H9 (cell line): ENCODE results near the gene MAP2K2. TPM values are rescaled to one million over a fixed set of nuclear protein-coding genes. Genes with fewer than 3 reads are reported as not detected.

Experiments
- DNase-seq: peaks from one replicate; pipeline ENCODE4 v3.0.0-alpha.2; 2017
- H2AFZ ChIP-seq: one replicate; pipeline ENCODE4 v1.6.1; 2013; ENCODE audit warnings: mild to moderate bottlenecking, low read length, control low read depth, moderate library complexity
- H2AK5ac ChIP-seq: 2 replicates; pipeline ENCODE4 v1.6.1; 2013; ENCODE audit warnings: low read length, control low read depth, mixed read lengths; ENCODE audit not compliant: insufficient read length
- H2BK120ac ChIP-seq: one replicate; pipeline ENCODE4 v1.6.1; 2013; ENCODE audit warnings: low read depth, mild to moderate bottlenecking, low read length, control low read depth, inconsistent platforms; ENCODE audit not compliant: poor library complexity, severe bottlenecking
- H2BK12ac ChIP-seq: 2 replicates; pipeline ENCODE4 v1.6.1; 2013; ENCODE audit warnings: low read length, control low read depth, mixed read lengths, low read depth; ENCODE audit not compliant: insufficient read length
- H2BK15ac ChIP-seq: 2 replicates; pipeline ENCODE4 v1.6.1; 2013; ENCODE audit warnings: low read depth, low read length, control low read depth
- H2BK20ac ChIP-seq: one replicate; pipeline ENCODE4 v1.6.1; 2013; ENCODE audit warnings: low read depth, mild to moderate bottlenecking, low read length, control low read depth, inconsistent platforms; ENCODE audit not compliant: poor library complexity, severe bottlenecking
- H2BK5ac ChIP-seq: 2 replicates; pipeline ENCODE4 v1.6.1; 2013; ENCODE audit warnings: low read length, control low read depth, mixed read lengths; ENCODE audit not compliant: insufficient read length
- H3K14ac ChIP-seq: 2 replicates; pipeline ENCODE4 v1.6.1; 2013; ENCODE audit warnings: low read length, control low read depth; ENCODE audit not compliant: insufficient read depth
- H3K18ac ChIP-seq: 2 replicates; pipeline ENCODE4 v1.6.1; 2013; ENCODE audit warnings: low read depth, mild to moderate bottlenecking, mixed read lengths, low read length, control low read depth; ENCODE audit not compliant: insufficient read length
- H3K23ac ChIP-seq: 2 replicates; pipeline ENCODE4 v1.6.1; 2013; ENCODE audit warnings: low read length, control low read depth, mixed read lengths, low read depth; ENCODE audit not compliant: insufficient read length
- H3K23me2 ChIP-seq: 2 replicates; pipeline ENCODE4 v1.6.1; 2013; ENCODE audit warnings: low read depth, mild to moderate bottlenecking, mixed read lengths, low read length, control low read depth; ENCODE audit not compliant: insufficient read length, poor library complexity, severe bottlenecking
- H3K27ac ChIP-seq: 2 replicates; pipeline ENCODE4 v1.5.1; 2013; ENCODE audit warnings: low read length, control low read depth, mixed read lengths, low read depth; ENCODE audit not compliant: insufficient read length
- H3K27me3 ChIP-seq: 2 replicates; pipeline ENCODE4 v1.6.1; 2013; ENCODE audit warnings: low read length, control low read depth, inconsistent platforms; ENCODE audit not compliant: insufficient read depth
- H3K4ac ChIP-seq: 2 replicates; pipeline ENCODE4 v1.6.1; 2013; ENCODE audit warnings: low read depth, mild to moderate bottlenecking, control low read depth, inconsistent platforms, low read length, moderate library complexity
- H3K4me1 ChIP-seq: 2 replicates; pipeline ENCODE4 v1.6.1; 2013; ENCODE audit warnings: low read length, control low read depth, inconsistent platforms; ENCODE audit not compliant: insufficient read depth
- H3K4me2 ChIP-seq: 2 replicates; pipeline ENCODE4 v1.6.1; 2013; ENCODE audit warnings: low read length, control low read depth, mixed read lengths; ENCODE audit not compliant: insufficient read length, insufficient read depth
- H3K56ac ChIP-seq: 2 replicates; pipeline ENCODE4 v1.6.1; 2013; ENCODE audit warnings: low read depth, mild to moderate bottlenecking, mixed read lengths, low read length, control low read depth; ENCODE audit not compliant: insufficient read length
- H3K79me1 ChIP-seq: 2 replicates; pipeline ENCODE4 v1.6.1; 2013; ENCODE audit warnings: low read depth, mild to moderate bottlenecking, moderate library complexity, low read length, control low read depth, inconsistent platforms; ENCODE audit not compliant: insufficient read depth, poor library complexity, severe bottlenecking
- H3K79me2 ChIP-seq: 2 replicates; pipeline ENCODE4 v1.6.1; 2013; ENCODE audit warnings: low read length, control low read depth, inconsistent platforms; ENCODE audit not compliant: insufficient read depth
- H3K9ac ChIP-seq: 2 replicates; pipeline ENCODE4 v1.6.1; 2013; ENCODE audit warnings: low read length, control low read depth, mixed read lengths; ENCODE audit not compliant: insufficient read length; ENCODE audit errors: extremely low read depth
- H3K9me3 ChIP-seq: one replicate; pipeline ENCODE4 v1.6.1; 2013; ENCODE audit warnings: low read depth, low read length, inconsistent platforms; ENCODE audit not compliant: control insufficient read depth
- H3T11ph ChIP-seq: one replicate; pipeline ENCODE4 v1.6.1; 2013; ENCODE audit warnings: mild to moderate bottlenecking, low read length, control low read depth, inconsistent platforms
- H4K20me1 ChIP-seq: one replicate; pipeline ENCODE4 v1.6.1; 2013; ENCODE audit not compliant: control insufficient read depth, insufficient read length, insufficient read depth
- H4K5ac ChIP-seq: 2 replicates; pipeline ENCODE4 v1.6.1; 2013; ENCODE audit warnings: low read depth, mild to moderate bottlenecking, mixed read lengths, low read length, control low read depth; ENCODE audit not compliant: insufficient read length
- H4K8ac ChIP-seq: replicated peaks from 2 replicates; pipeline ENCODE4 v1.6.1; 2013; ENCODE audit warnings: low read length, control low read depth, mixed read lengths, low read depth; ENCODE audit not compliant: insufficient read length
- H4K91ac ChIP-seq: 2 replicates; pipeline ENCODE4 v1.6.1; 2013; ENCODE audit warnings: low read depth, mild to moderate bottlenecking, moderate library complexity, mixed read lengths, low read length, control low read depth; ENCODE audit not compliant: insufficient read length
- H3K27ac Mint-ChIP-seq, 3 experiments: 2 replicates in 2 of 3; 3 replicates in 1 of 3; pipeline ENCODE4 v1.8.0; 2020 to 2021; ENCODE audit warnings: mixed read lengths in 3 of 3, mild to moderate bottlenecking in 1 of 3, moderate library complexity in 1 of 3
- H3K27me3 Mint-ChIP-seq: 2 replicates; pipeline ENCODE4 v1.8.0; 2021; ENCODE audit warnings: low read depth, mild to moderate bottlenecking, moderate library complexity, mixed read lengths
- H3K36me3 Mint-ChIP-seq, 3 experiments: 2 replicates in 2 of 3; 3 replicates in 1 of 3; pipeline ENCODE4 v1.8.0; 2020 to 2021; ENCODE audit warnings: low read depth in 3 of 3, mixed read lengths in 3 of 3; ENCODE audit not compliant: insufficient read depth in 1 of 3
- H3K4me1 Mint-ChIP-seq, 2 experiments: 2 replicates each; pipeline ENCODE4 v1.8.0; 2020; ENCODE audit warnings: mixed read lengths in 2 of 2
- H3K4me3 Mint-ChIP-seq, 2 experiments: 2 replicates in 1 of 2; 3 replicates in 1 of 2; pipeline ENCODE4 v1.8.0; 2020 to 2021; ENCODE audit warnings: mild to moderate bottlenecking in 2 of 2, mixed read lengths in 2 of 2, moderate library complexity in 1 of 2
- H3K9me3 Mint-ChIP-seq, 2 experiments: 2 replicates in 1 of 2; 3 replicates in 1 of 2; pipeline ENCODE4 v1.8.0; 2020; ENCODE audit warnings: mild to moderate bottlenecking in 2 of 2, mixed read lengths in 2 of 2, moderate library complexity in 1 of 2
- CTCF ChIP-seq: fragments of 200-600 bp; sonication (generic); conservative IDR thresholded peaks from 3 replicates; pipeline ENCODE4 v1.8.0; 2021; ENCODE audit warnings: antibody characterized with exemption, mild to moderate bottlenecking
- WGBS: extraction: QIAGEN DNeasy Blood & Tissue Kit; methylation state at CpG from one replicate; pipeline ENCODE4 v1.1.7; 2013; ENCODE audit warnings: missing lambda C conversion rate, low lambda C conversion rate, mixed read lengths; ENCODE audit not compliant: insufficient read length; ENCODE audit errors: extremely low coverage; 5-methylcytosine and 5-hydroxymethylcytosine counted together
- total RNA-seq: library from RNA; stranded (reverse); gene quantifications from 2 replicates; pipeline ENCODE4 v1.2.1, GENCODE V29; 2021

MAP2K2 gene
- total RNA-seq, 1 experiment from 2014 or later: 167 TPM

GRCh38 chr19:4075373-4075772 lies 48.5 kb downstream of the MAP2K2 start:
- H4K5ac ChIP-seq: no peak overlapping the region
- peaks cover 8 to 24% of the 10 kb centered on the region in 2 experiments for H3K4me1 Mint-ChIP-seq
- no peak for TF ChIP-seq CTCF
- H3T11ph ChIP-seq: no peak overlapping the region
- H2AK5ac ChIP-seq: no peak overlapping the region
- H3K4ac ChIP-seq: no peak overlapping the region
- H4K8ac ChIP-seq: no peak overlapping the region
- no peaks in the 10 kb centered on the region for H3K79me2 ChIP-seq
- H3K4me2 ChIP-seq: no peak overlapping the region
- no peak overlapping the region for H2BK15ac ChIP-seq
- no peaks in the 10 kb centered on the region for H3K27me3 ChIP-seq
- H3K4me1 ChIP-seq: peaks cover 5% of the 10 kb centered on the region; the same call in 1 of the 2 replicates
- H4K20me1 ChIP-seq: no peaks in the 10 kb centered on the region
- no peak overlapping the region for H3K23ac ChIP-seq
- H3K9ac ChIP-seq: no peak overlapping the region
- no peak overlapping the region for H3K14ac ChIP-seq
- H2BK120ac ChIP-seq: no peak overlapping the region
- no peak for DNase-seq
- peaks cover 12% of the 10 kb centered on the region for H3K27me3 Mint-ChIP-seq
- H3K27ac Mint-ChIP-seq: no peak overlapping the region; a peak in 1 of 7 replicates
- no peak overlapping the region for H3K56ac ChIP-seq
- no peak overlapping the region for H4K91ac ChIP-seq
- H3K18ac ChIP-seq: no peak overlapping the region
- WGBS: no CpG with 5 or more reads among the region's 9 CpGs
- no peak overlapping the region for H2BK5ac ChIP-seq
- H3K27ac ChIP-seq: no peak overlapping the region
- H2BK20ac ChIP-seq: no peak overlapping the region
- no peaks in the 10 kb centered on the region for H3K36me3 Mint-ChIP-seq
- H3K4me3 Mint-ChIP-seq: peak overlapping the region in 1 of 2 experiments; percentile 54; a peak in 2 of 5 replicates
- H2BK12ac ChIP-seq: no peak overlapping the region
- H3K9me3 ChIP-seq: no peaks in the 10 kb centered on the region
- peaks cover 4% of the 10 kb centered on the region for H3K23me2 ChIP-seq
- H3K9me3 Mint-ChIP-seq: no peaks in the 10 kb centered on the region; a peak in 2 of 5 replicates
- no peaks in the 10 kb centered on the region for H3K79me1 ChIP-seq
- H2AFZ ChIP-seq: no peak overlapping the region
